SU-DHL-6 (cell line): ENCODE results near the gene FGD5.

Experiments used
- EZH2phosphoT487 ChIP-seq: fragments of 200-600 bp; sonication (generic), shearing (Covaris generic); conservative IDR thresholded peaks from 2 replicates; pipeline ENCODE4 v1.6.1; 2018; ENCODE audit warnings: mild to moderate bottlenecking, antibody characterized with exemption, low read length, moderate library complexity, mixed read lengths
- TF ChIP-seq, protein P1 (sequence below): fragments of 200-600 bp; sonication (generic); IDR thresholded peaks from one replicate; pipeline ENCODE4 v1.5.1; 2017; ENCODE audit warnings: antibody characterized with exemption, mild to moderate bottlenecking, low read length, moderate library complexity; ENCODE audit not compliant: insufficient read depth, poor library complexity, severe bottlenecking

DNA sequence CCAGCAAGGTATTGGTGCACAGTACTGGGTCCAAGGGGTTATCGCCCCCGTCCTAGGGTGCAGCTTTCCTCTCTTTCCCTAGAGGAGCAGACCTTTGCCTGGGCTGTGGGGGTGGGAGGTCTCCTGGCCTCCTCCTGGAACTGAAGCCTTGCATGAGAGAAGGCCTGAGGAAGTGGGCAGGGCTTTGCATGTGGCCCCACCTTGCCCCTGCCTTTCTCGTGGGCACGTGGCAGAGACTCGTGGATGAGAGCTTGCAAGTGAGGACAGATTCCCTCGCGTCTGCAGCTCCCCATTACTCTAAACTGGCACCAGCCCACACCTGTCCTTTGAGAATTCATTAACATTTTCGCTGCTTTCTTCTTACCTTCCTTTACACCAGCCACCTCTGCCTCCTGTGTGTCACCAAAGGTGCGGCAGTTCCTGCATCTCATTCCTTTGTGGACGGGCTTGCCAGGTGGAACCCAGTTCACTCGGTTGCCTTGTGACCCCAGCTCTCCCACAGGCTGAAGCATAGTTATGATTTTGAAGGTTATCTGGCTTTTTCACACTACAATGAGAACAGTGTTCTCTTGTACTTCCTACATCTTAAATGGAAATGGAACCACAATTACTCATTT lies 87.7 kb downstream of the FGD5 start:
- TF ChIP-seq, protein P1, sequence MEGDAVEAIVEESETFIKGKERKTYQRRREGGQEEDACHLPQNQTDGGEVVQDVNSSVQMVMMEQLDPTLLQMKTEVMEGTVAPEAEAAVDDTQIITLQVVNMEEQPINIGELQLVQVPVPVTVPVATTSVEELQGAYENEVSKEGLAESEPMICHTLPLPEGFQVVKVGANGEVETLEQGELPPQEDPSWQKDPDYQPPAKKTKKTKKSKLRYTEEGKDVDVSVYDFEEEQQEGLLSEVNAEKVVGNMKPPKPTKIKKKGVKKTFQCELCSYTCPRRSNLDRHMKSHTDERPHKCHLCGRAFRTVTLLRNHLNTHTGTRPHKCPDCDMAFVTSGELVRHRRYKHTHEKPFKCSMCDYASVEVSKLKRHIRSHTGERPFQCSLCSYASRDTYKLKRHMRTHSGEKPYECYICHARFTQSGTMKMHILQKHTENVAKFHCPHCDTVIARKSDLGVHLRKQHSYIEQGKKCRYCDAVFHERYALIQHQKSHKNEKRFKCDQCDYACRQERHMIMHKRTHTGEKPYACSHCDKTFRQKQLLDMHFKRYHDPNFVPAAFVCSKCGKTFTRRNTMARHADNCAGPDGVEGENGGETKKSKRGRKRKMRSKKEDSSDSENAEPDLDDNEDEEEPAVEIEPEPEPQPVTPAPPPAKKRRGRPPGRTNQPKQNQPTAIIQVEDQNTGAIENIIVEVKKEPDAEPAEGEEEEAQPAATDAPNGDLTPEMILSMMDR = no peak
- no peak for TF ChIP-seq EZH2phosphoT487
